ENCODE results near the gene ILKAP.

DNA sequence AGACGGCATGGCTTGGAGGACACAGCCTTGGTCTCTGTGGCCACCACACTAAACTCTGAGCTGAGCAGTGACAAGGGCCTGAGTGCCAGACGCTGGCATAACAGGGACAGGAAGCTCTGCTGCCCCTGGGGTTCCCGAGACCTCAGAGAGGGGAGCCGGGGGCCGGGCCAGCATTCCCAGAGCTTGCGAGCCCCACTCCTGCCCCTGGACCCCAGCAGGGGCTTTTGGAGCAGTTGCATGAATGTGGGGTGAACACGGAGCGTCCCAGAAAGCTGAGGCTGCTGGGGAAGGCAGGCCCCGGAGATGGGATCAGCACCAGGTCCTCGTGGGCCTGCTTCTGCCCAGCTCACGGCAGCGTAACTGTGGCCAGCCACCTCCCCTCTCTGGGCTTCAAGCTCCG lies 52.3 kb downstream of the ILKAP start:
- TF ChIP-seq, protein P1, sequence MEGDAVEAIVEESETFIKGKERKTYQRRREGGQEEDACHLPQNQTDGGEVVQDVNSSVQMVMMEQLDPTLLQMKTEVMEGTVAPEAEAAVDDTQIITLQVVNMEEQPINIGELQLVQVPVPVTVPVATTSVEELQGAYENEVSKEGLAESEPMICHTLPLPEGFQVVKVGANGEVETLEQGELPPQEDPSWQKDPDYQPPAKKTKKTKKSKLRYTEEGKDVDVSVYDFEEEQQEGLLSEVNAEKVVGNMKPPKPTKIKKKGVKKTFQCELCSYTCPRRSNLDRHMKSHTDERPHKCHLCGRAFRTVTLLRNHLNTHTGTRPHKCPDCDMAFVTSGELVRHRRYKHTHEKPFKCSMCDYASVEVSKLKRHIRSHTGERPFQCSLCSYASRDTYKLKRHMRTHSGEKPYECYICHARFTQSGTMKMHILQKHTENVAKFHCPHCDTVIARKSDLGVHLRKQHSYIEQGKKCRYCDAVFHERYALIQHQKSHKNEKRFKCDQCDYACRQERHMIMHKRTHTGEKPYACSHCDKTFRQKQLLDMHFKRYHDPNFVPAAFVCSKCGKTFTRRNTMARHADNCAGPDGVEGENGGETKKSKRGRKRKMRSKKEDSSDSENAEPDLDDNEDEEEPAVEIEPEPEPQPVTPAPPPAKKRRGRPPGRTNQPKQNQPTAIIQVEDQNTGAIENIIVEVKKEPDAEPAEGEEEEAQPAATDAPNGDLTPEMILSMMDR (IDR thresholded peaks at IDR 0.05; ENCODE audit: low read depth, low read length) = no peak
- no peak for TF ChIP-seq MYC (IDR thresholded peaks at IDR 0.05; ENCODE audit: low read depth, low read length)

Data from NB4 (cell line).